Measurements from ENCODE around the gene NEDD4L. TPM values are rescaled to one million over a fixed set of nuclear protein-coding genes. Genes with fewer than 3 reads are reported as not detected.

The NEDD4L gene
- total RNA-seq, 1 donor from 2014 or later: 15.6 TPM

DNA sequence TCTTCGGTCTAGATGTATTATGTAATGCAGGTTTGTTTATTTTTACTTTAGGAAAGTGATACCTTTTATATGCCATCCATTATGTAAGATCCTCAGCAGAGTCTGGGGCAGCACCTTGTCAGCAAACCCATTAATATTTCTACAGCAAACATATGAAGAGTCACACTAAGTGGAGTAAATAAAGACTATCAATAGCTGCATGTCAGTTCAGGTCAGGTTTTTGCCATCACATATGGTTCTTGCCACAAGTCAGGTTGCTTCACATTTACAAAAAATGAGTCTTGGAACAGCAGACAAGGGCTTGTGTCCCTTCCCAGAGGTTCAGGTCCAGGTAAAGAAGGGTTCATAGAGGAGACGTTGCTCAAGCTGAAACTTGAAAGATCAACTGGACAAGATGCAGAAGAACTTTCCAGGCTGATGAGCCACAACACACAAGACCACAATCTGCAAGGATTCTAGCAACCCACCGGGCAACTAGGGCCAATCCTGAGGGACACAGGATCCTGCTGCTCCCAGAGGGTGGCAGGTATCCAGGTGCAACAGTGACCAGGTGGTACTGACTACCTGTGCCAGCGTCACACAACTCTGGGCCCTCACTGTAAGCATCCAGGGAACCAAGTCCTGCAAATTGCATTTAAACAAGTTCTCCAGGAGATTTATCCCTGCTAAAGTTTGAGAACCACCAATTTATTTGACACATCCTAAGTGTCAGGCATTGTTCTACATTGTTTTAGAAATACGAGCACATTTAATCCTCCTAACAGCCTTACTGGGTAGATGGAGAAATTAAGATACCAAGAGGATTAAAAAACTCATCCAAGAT, 369.0 kb downstream of the NEDD4L start:
- Histone ChIP-seq H3K27me3 (no peaks in the 10 kb centered on the region), H3K27ac (no peak overlapping the region), H3K4me3 (no peak overlapping the region), H3K4me1 (no peaks in the 10 kb centered on the region), H3K36me3 (no peaks in the 10 kb centered on the region), H3K9me3 (no peaks in the 10 kb centered on the region)
- DNase-seq (ENCODE audit: low spot score in 2 of 2): no peak
- TF ChIP-seq, protein P1, sequence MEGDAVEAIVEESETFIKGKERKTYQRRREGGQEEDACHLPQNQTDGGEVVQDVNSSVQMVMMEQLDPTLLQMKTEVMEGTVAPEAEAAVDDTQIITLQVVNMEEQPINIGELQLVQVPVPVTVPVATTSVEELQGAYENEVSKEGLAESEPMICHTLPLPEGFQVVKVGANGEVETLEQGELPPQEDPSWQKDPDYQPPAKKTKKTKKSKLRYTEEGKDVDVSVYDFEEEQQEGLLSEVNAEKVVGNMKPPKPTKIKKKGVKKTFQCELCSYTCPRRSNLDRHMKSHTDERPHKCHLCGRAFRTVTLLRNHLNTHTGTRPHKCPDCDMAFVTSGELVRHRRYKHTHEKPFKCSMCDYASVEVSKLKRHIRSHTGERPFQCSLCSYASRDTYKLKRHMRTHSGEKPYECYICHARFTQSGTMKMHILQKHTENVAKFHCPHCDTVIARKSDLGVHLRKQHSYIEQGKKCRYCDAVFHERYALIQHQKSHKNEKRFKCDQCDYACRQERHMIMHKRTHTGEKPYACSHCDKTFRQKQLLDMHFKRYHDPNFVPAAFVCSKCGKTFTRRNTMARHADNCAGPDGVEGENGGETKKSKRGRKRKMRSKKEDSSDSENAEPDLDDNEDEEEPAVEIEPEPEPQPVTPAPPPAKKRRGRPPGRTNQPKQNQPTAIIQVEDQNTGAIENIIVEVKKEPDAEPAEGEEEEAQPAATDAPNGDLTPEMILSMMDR (IDR thresholded peaks at IDR 0.05): no peak
- intact Hi-C loops (cut with DNase I): no loop called here

DNA sequence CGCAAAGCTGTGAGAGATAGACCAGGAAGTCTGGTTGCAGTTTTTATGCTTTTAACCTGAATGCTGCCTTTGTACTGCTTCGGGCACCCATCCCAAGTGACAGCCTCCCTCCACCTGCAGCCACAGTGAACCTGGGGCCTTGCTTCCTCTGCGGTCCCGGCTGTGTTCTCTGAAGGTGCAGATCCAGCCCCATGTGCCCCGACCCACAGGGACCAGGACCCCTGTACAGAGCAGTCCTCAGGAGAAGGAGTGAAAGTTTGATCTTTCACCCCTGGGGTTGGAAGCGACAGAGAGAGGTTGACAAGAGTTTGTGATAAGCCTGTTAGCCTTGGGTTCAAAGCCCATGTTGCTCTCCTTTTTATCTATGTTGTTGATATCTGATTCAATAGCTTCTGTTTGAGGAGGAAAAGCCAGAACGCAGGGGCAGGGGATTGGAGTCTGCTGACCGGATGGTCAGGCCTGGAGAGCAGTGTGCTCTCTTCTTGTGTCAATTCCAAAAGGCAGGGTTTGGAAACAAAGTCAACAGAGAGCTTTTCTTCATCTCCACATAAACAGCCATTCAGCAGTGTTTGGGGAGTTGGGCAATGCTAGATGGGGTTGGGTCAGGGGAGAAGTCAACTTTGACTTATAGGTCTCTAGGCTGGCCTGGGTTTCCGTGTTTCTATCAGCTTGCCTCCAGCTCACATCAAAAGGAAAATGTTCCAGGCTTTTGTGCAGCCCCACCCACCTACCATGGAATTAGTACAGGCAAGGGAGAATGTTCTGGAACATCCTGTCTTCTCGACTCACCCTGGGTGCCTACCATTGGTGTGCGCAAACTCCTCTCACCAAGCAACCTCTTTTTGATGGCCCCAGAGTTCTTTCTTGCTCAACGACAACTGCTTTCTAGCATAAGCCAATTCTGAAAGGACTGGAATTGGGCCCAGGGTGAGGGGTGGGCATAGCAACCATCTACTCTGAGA, 369.9 kb downstream of the NEDD4L start:
- no peaks in the 10 kb centered on the region for H3K9me3 ChIP-seq
- H3K27me3 ChIP-seq: no peaks in the 10 kb centered on the region
- H3K4me3 ChIP-seq: no peak overlapping the region
- no peaks in the 10 kb centered on the region for H3K36me3 ChIP-seq
- H3K4me1 ChIP-seq: no peaks in the 10 kb centered on the region
- H3K27ac ChIP-seq: no peak overlapping the region
- TF ChIP-seq, protein P1 (IDR thresholded peaks at IDR 0.05): no peak
- intact Hi-C loops (cut with DNase I): no loop called here
- no peak for DNase-seq (ENCODE audit: low spot score in 2 of 2)

DNA sequence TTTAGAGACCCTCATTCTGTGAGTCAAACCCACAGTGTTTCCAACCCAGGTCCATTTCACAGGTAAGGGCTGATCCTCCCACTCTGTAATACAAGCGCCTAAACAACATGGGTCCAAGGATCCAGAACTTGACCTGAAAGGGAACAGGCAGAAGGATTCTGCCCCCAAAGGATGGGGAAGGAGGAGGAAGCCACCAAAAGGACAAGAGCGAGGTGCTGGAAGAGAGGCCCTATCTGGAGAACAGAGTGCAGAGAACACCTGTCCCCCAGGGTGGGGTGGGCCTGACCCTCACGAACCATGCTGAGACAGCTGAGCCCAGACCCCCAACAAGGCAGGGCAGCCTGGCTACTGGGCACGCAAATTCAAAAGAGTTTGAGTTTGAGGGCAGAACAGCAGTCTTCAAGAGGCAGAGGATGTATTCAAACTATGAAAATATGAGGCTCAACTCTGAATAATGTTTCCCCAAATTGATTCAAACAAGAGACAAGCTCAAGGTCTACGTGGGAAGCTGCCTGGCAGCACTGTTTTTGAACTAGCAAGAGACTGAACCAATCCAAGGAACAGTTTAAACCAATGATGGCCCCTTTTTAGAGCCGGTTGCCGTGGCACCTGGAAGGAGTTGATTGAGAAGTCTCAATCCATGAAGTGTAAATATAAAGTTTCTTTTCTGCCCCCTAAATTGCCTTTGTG, 372.1 kb downstream of the NEDD4L start:
- no peak overlapping the region for H3K4me3 ChIP-seq
- no peak overlapping the region for H3K27ac ChIP-seq
- intact Hi-C loops (cut with DNase I): no loop called here

DNA sequence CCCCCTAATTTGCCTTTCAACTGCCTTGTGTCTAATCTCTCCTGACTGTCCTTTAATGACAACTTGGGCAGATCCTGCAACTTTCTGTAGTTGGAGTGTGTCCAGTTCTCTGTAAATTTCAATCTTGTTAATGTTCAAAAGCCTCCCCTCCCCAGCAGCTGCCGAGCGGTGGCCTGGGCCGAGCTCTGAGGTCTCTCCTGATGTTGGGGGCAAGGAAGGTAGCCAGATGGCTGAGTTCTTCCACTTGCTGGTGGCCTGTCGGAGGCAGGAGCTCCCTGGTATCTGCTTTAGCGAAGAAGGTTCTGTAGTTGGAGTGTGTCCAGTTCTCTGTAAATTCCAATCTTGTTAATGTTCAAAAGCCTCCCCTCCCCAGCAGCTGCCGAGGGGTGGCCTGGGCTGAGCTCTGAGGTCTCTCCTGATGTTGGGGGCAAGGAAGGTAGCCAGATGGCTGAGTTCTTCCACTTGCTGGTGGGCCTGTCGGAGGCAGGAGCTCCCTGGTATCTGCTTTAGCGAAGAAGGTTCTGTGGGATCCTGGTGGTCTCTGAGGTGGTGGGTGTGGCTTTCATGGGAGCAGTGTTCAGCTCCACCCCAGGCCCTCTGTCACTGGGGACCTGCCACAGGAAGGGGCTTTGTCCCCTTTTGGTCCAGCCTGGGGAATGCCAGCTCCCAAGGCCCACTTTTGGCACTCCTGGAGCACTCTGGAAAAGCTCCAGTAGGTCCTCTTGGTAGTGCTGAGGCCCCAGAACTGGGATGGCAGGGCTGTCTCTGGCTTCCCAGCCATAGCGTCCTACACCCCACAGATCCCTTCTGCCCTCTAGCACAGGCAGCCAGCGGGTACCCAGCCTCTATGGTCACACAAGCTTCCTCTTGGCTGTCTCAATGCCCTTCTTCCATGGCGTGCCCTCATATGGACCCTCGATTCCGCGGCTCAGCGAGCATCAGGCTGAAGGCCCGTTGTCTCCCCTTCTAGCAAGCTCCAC, 373.0 kb downstream of the NEDD4L start:
- intact Hi-C loops (cut with DNase I): no loop called here
- TF ChIP-seq, protein P1 (IDR thresholded peaks at IDR 0.05): no peak
- no peaks in the 10 kb centered on the region for H3K9me3 ChIP-seq
- H3K27me3 ChIP-seq: no peaks in the 10 kb centered on the region
- H3K4me1 ChIP-seq: no peaks in the 10 kb centered on the region
- H3K27ac ChIP-seq: no peak overlapping the region
- no peak for DNase-seq (ENCODE audit: low spot score in 2 of 2)
- H3K36me3 ChIP-seq: no peaks in the 10 kb centered on the region
- H3K4me3 ChIP-seq: no peak overlapping the region

More for the DNA sequence above, 372.1 kb downstream of the NEDD4L start:
- Histone ChIP-seq H3K36me3 (no peaks in the 10 kb centered on the region), H3K27me3 (no peaks in the 10 kb centered on the region), H3K9me3 (no peaks in the 10 kb centered on the region), H3K4me1 (no peaks in the 10 kb centered on the region)
- TF ChIP-seq, protein P1 (IDR thresholded peaks at IDR 0.05): no peak
- DNase-seq (ENCODE audit: low spot score in 2 of 2): no peak

Data from ascending aorta (tissue), 2 donors.